HL-60 (cell line): ENCODE data around the gene EHD1.

Source experiments
- CTCF ChIP-seq: IDR thresholded peaks from one replicate; pipeline ENCODE4 v1.5.1; 2011; ENCODE audit warnings: low read length, control low read depth, inconsistent platforms; ENCODE audit not compliant: insufficient read depth
- GABPA ChIP-seq: IDR thresholded peaks from 2 replicates; pipeline ENCODE4 v1.6.1; 2012; ENCODE audit warnings: low read depth
- POLR2AphosphoS5 ChIP-seq: IDR thresholded peaks from 2 replicates; pipeline ENCODE4 v1.6.1; 2012; ENCODE audit warnings: low read depth
- REST ChIP-seq: IDR thresholded peaks from 2 replicates; pipeline ENCODE4 v1.6.1; 2012; ENCODE audit warnings: low read depth; ENCODE audit not compliant: insufficient replicate concordance

- TF ChIP-seq CTCF: no peak
- TF ChIP-seq POLR2AphosphoS5: no peak
- TF ChIP-seq REST: no peak
- TF ChIP-seq GABPA: no peak
Measured at GRCh38 chr11:64879244-64879900, 951 bp upstream of the EHD1 start.
